Liver (tissue), 3 donors: ENCODE results near the gene FRMD5.

Experiments used
- CTCF ChIP-seq: fragments of 150-350 bp; IDR thresholded peaks from 2 replicates; pipeline ENCODE4 v1.5.1; 2017; ENCODE audit warnings: improper control_type of control experiment, low read depth, low read length; ENCODE audit not compliant: missing input control
- EGR1 ChIP-seq, 2 donors: IDR thresholded peaks; 2 replicates each; pipeline ENCODE4 v1.6.1; 2016 to 2018; ENCODE audit warnings: antibody characterized with exemption in 2 of 2, low read depth in 2 of 2
- MAX ChIP-seq: IDR thresholded peaks from 2 replicates; pipeline ENCODE4 v1.6.1; 2016; ENCODE audit warnings: antibody characterized with exemption
- RAD21 ChIP-seq, 2 donors: IDR thresholded peaks; 2 replicates each; pipeline ENCODE4 v1.6.1; 2016; ENCODE audit warnings: antibody characterized with exemption in 2 of 2, mild to moderate bottlenecking in 2 of 2
- donor health status: healthy.
- donor health status: healthy.

- no peak for TF ChIP-seq CTCF
- TF ChIP-seq EGR1 (IDR thresholded peaks at IDR 0.05; ENCODE audit: low read depth in 2 of 2) = no peak
- no peak for TF ChIP-seq MAX
- no peak for TF ChIP-seq RAD21 (IDR thresholded peaks at IDR 0.05)
Observed at GRCh38 chr15:44216958-44217357, 21.9 kb upstream of the FRMD5 start.
